OCI-LY3 (cell line): ENCODE results near the gene UBAC2.

Source experiments
- CTCF ChIP-seq: fragments of 200-600, 300-600 bp; sonication (generic); IDR thresholded peaks from 2 replicates; pipeline ENCODE4 v1.5.1; 2014; ENCODE audit warnings: antibody characterized with exemption, low read length, low read depth
- EZH2phosphoT487 ChIP-seq: fragments of 200-600 bp; shearing (Covaris generic); IDR thresholded peaks from 2 replicates; pipeline ENCODE4 v1.6.1; 2018; ENCODE audit warnings: antibody characterized with exemption, mixed run types, low read depth

- no peak for TF ChIP-seq CTCF
- TF ChIP-seq EZH2phosphoT487, result no peak
These were observed 165.7 kb downstream of the UBAC2 start for GRCh38 chr13:99366075-99366987.
